Left ventricle myocardium superior (tissue), 1 donor: ENCODE data around the gene ZCCHC7. TPM values are rescaled to one million over a fixed set of nuclear protein-coding genes. Genes with fewer than 3 reads are reported as not detected.
A peak's percentile ranks its signal among the peaks of the same experiment; 100 is the strongest.
"Not testable (repeated sequence)": the region's sequence is repeated elsewhere in the genome, so short reads cannot be mapped to it uniquely, and the experiment has no call there.

ENCODE experiments used
- ATAC-seq: fragments of 200-7000 bp; cut with Tn5 transposase; one replicate; pipeline ENCODE4 v1.9.1; 2020; ENCODE audit warnings: mild to moderate bottlenecking, moderate library complexity
- DNase-seq: peaks from one replicate; pipeline ENCODE4 v3.0.0-alpha.2; 2020
- intact Hi-C: fragments of 100-400 bp; cut with micrococcal nuclease; formaldehyde crosslinking; loops from one replicate; pipeline ENCODE4 v1.11.0; 2022
- total RNA-seq: library from RNA; stranded (reverse); fragmentation: NEBNext Ultra II Directional; extraction: Animal tissue kit (Norgen Biotek cat#: 25700); gene quantifications from one replicate; pipeline ENCODE4 v1.2.1, GENCODE V29; 2021
- donor health status: DM: no; HTN: yes; CAD: no; lungs with severe emphysema.

ZCCHC7 gene
- total RNA-seq, 1 donor from 2014 or later, result 9.0 TPM

DNA sequence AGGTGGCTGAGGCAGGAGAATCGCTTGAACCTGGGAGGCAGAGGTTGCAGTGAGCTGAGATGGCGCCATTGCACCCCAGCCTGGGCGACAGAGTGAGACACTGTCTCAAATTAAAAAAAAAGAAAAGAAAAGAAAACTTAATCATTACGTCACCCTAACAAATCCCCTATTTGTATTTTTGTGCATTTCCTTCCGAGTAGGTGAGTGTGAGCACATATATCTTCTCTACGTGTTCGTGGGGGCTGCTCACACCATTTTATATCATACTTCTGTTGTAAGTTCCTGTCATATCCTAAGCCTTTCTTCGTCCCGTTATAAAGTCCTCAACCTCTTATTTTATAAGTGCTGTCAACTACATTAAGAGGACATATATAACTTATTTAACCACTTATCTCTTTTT, 260.2 kb downstream of the ZCCHC7 start:
- intact Hi-C loops, result no loop called here
- ATAC-seq (no peak), DNase-seq (no peak)

DNA sequence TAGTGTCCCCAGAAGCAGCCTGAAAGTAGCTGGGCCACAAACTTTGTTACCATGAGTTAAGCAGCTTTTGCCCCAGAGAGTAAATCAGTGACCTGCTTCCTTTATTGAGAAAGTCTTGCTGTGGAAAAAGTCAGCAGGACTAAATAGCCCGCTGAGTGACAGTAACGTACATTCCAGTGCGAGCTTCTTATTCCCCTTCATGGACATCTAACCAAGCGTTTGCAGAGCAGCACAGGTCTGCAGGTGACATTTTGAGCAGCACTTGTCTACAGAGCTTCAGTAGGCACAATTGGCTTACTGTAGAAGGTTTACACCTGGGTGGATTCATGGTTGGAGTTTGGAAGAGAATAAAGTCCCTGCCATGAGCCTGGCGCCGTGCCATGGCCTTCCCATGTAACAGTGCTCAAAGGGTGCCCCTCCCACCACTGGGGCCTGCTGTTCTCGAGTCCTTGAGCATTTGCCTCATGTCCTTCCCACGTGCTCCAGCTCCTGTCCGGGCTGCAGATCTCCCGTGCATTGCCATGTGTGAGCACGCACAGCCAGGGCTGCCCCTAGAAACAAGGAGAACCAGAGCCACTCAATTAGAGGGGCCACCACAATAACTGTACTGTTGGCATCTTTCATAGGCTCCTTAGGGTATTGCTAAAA, 260.8 kb downstream of the ZCCHC7 start:
- ATAC-seq, result no peak
- intact Hi-C loops, result no loop called here
- DNase-seq, result no peak

DNA sequence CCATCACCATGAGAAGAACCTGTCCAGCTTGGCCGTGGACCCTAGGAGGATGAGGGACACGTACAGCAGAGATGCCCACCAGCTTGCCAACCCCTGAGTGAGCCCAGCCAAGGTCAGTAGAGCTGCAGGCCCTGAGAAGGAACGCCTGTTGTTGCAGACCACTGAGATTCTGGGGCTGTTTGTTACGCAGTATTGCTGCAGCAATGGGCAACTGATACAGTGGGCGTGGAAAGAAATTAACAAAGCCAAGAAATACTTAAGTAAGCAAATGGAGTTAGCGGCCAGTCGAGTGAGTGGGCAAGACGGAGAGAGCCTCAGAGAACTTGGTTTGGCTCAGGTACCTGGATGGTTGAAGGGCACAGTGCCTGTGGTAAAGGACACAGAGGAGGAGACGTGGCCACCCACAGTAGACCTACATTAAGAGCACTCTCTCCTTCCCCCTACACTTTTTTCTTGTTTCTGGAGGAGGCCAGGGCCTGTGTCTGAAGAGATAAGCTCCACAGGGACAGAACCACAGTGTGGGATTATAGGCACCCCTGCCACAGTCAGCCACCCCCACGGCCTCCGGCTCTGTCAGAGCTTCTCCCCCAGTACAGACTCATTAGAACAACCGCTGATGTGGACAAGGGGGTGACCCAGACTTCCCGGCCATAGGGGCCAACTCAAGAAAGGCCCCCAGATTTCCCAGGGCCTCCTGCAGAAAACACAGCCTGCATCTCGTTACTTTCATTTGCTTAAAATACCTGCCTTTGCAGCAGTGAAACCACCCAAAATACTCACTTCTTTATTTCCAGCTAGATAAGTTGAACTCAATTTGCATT, 262.0 kb downstream of the ZCCHC7 start:
- intact Hi-C loops, result no loop called here
- DNase-seq, result no peak

DNA sequence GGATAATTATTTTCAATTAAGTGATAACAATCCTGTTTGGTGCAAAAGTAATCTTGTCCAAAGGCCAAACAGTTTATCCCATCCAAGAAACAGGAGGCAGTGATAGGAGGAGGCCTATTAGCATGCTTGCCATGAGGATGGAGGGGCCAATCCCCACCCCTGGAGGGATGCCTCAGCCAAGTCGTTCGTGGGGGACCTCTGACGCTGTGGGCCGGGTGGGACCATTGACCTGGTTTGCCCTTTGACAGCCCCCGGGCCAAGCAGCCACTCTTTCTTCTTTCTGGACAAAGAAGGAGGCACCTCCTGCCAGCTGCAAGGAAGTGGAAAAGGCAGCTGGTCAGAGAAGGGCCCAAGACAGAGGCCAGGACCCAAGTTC, 262.6 kb downstream of the ZCCHC7 start:
- DNase-seq (no peak), ATAC-seq (no peak)
- intact Hi-C loops, result no loop called here

More for the DNA sequence above, 262.0 kb downstream of the ZCCHC7 start:
- no peak for ATAC-seq

DNA sequence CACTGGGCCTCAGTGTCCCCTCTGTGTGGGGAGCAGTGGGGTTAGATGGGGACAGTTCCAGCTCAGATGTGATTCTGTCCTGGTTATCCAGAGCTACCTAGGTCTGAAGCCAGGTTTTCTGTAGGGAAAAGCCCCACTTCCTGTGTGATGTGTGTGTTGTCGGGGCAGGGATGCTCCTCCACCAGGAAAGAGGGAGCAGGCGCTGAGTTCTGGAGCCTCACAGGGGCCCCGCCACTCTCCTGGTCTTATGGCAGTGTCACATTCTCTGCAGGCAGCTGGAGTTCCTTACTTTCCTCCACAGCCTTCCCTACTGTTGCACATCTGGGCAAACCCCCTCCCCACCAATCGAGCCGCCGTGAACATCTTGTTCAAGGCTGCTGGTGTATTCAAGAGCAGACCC, 263.0 kb downstream of the ZCCHC7 start:
- DNase-seq (no peak), ATAC-seq (no peak)
- intact Hi-C loops, result no loop called here

DNA sequence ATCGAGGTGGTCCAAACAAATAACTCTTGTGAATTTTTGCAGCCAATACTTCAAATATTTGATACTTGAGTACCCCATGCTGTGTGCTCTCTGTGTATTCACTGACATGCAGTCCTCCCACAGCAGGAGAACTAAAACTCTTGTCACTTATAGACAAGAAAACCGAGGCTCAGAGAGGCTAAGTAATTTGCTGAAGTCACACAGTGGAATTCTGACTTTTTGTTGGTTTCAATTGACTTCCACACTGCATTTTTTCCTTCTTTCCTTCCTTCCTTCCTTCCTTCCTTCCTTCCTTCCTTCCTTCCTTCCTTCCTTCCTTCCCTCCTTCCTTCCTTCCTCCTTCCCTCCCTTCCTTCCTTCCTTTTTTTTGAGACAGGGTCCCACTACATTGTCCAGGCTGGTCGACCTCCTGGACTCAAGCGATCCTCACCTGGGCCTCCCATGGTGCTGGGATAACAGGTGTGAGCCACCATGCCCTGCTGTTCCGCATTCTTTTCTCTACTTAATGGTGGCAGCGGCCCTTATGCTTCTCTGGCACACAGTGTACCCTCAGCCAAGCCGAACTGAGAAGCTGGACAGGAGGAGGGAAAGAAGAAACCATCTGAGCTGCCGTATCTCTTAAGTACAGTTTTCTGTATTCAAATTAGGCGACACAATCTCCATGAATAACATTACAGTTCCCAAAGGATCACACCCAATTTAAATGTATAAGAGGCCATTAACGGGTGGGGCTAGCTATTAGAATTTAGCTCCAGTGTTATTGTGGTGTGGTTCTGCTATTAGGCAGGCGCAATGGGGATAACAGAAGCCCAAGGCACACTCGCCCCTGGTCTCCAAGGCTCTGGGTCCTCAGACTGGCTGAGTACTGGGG, 263.7 kb downstream of the ZCCHC7 start:
- no peak for ATAC-seq
- intact Hi-C loops, result no loop called here
- DNase-seq, result no peak

DNA sequence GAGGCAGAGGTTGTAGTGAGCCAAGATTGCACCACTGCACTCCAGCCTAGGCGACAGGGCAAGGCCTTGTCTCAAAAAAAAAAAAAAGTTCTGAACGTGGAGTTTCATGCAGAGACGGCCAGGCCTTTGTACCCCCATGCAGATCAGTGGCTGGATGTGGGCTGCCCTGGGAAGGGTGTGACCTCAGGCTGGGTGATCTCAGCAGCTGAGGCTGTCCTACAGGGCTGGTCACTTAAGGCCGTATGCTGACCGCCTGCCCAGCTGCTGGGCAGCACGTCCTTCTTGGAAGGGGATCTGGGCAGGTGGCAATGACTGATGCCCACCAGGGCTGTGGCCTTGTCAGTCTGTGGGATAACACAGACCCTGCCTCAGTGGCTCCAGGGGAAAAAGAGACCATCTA, 264.9 kb downstream of the ZCCHC7 start:
- DNase-seq (no peak), ATAC-seq (no peak)
- intact Hi-C loops, result no loop called here

DNA sequence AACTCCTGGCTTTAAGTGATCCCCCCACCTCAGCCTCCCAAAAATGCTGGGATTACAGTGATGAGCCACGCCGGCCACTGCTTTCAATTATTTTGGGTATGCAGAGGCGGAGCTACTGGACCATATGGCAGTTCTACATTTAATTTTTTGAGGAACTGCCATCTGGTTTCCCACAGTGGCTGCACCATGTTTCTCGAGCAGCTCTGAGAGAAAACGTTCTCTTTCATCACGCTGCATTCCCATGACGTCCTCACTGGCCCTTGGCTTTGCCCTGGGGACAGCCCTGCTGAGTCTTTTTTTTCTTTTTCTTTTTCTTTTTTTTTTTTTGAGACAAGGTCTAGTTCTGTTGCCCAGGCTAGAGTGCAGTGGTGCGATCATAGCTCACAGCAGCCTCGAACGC, 266.6 kb downstream of the ZCCHC7 start:
- no peak for ATAC-seq
- intact Hi-C loops, result no loop called here
- DNase-seq, result no peak

DNA sequence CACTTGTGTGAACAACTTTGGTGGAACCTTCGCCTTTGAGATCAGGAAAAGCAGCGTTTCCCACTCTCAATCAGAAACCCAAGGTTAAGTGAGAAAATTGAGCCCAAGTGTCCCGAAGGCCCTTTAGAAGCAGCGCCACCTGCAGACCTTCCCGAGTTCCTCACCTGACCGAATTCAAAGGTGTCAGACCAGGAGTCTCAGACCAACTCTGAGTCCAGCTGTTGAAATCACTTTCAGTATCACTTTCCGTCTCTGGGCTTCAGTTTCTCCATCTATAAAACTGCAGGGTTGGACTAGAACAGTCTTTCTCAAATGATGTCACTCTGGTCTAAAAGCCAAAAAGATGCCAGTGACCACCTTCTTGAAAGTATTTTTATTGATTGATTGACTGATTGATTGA, 270.4 kb downstream of the ZCCHC7 start:
- DNase-seq, result no peak
- intact Hi-C loops, result no loop called here
- no peak for ATAC-seq

DNA sequence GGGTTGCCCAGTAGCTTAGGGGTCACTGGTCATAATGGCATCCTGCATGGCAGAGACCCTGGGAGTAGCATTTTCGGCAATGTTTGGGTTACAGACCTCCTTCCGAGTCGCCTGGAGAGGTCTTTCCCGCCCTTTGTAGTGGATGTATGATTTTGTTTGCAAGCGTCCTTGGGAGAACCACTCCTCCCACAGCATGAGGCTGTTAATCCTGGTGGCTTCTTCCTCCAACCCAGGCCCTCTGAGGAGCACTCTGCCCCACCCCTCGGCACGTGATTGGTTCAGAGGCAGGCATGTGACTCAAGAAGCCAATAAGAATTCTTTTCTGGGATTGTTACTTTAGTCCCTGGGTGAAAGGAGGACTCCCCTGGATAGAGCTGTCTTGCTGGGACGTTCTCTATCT, 271.9 kb downstream of the ZCCHC7 start:
- ATAC-seq, result no peak
- no peak for DNase-seq
- intact Hi-C loops, result no loop called here

DNA sequence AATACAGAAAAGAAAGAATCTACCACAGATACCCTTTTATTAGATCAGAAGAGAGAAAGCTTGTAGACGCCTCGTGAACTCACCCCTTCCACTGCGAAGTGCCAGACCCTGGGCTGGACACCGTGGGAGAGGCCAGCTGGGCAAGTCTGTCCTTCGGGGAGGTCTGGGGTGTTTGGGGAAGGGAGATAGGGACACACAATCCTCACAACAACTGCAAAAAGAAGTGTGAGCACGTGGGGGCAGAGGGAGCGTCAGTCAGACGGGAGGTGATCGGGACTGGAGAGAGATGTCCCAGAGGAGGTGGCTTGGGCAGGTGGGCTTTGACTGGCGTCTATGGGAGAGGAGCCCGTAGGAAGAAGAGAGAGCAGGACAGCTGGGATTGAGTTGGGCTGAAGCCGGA, 274.9 kb downstream of the ZCCHC7 start:
- ATAC-seq (no peak), DNase-seq (no peak)
- intact Hi-C loops, result no loop called here

DNA sequence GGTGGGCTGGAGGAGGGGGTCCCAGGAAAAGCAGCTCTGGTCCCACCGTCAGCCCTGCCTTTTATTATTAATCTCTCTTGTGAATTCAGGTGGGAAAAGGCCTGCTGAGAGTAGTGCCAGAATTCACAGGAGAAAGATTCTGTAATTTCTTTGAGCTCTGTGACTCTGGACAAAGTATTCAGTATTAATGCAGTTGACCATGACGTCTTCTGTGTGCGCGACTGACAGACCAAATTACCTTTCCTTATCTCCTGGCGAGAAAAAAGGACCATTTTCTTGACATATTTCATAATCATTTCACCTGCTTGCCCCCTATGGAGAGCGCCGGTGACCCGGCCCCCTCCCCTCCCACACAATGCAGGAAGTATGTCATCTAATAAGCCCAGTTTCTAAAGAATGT, 275.3 kb downstream of the ZCCHC7 start:
- intact Hi-C loops, result no loop called here
- DNase-seq, result no peak
- no peak for ATAC-seq

DNA sequence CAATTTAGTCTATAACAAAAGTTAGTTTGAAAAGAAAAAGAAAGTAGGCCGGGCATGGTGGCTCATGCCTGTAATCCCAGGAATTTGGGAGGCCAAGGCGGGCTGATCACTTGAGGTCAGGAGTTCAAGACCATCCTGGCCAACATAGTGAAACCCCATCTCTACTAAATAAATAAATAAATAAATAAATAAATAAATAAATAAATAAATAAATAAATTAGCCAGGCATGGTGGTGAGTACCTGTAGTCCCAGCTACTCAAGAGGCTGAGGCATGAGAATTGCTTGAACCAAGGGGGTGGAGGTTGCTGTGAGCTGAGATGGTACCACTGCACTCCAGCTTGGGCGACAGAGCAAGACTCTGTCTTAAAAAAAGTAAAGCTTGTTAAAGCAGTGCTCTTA, 277.6 kb downstream of the ZCCHC7 start:
- ATAC-seq, intact Hi-C loops, DNase-seq: not testable (repeated sequence)

DNA sequence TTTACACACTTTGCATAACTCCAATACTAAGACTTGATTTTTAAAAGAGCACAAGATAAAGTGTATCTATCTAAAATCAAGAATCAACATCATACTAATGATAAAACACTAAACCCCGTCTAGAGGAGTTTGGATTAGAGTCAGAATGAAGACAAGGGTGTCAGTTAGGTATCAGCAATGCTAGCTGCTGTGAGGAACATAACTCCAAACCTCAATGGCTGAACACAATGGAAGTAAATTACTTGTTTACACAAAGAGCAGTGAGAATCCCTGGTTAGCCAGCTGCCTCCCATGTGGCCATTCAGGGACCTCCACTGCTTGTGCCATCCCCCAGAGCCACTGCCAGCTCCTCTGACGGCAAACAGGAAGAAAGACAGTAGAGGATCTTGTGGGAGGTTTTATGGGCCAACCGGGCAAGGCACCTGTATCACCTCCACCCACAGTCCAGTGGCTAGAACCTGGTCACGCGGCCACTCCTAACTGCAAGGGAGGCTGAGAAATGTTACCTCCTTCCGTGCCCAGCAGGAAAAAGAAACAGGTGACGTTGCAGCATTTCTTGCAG, 278.2 kb downstream of the ZCCHC7 start:
- DNase-seq (no peak), ATAC-seq (no peak)
- intact Hi-C loops, result no loop called here

DNA sequence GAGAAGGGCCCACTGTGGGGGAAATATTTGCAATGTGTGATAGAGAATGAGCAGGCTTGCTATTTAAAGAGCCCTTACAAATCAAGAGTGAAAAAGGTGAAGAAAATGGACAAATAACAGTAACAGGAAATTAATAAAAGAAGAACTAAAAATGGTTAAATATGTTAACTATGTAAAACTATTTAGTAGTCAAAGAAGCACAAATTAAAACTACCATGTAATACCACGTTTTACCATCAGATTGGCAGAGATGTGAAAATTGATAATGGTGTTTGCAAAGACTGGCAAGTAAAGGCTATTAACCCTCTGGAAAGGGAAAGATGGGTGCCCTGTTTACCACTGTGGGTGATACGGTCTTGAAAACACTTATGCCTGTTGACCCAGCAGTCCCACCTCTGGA, 279.0 kb downstream of the ZCCHC7 start:
- no peak for DNase-seq
- intact Hi-C loops, result no loop called here
- no peak for ATAC-seq

DNA sequence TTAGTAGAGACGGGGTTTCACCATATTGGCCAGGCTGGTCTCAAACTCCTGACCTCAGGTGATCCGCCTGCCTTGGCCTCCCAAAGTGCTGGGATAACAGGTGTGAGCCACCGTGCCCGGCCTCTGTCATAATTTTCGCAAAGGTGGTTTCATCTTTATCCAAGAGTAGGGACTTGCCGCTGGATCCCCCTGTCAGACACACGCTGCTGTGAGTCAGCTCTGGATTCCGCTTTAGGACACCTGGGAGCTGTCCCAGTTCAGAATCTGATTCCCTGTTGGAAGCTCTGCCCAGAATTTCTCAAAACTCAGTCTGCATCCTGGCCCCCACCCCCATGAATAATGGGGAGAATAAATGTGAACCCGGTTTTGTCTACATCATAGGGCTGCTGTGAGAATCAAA, 284.2 kb downstream of the ZCCHC7 start:
- DNase-seq, result no peak
- intact Hi-C loops, result no loop called here
- ATAC-seq, result peak; percentile 60

DNA sequence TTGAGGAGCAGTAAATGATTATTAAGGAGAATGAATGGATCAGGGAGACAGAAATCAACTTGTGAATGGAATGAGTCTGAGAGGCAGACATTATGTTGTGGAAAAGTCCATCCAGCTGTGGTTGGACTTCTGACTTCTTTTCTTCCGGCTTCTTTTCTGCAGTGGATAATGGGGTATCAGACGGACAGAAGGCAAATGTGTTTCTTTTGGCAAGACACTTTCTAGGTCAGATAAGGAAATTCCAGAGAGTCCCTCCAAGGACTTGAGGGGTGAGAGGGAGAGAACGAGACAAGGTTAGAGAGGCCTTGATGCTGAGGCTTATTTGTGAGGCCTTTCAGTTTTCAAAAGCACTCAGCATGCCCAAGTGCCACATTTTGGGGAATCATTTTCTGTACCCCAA, 285.0 kb downstream of the ZCCHC7 start:
- peak; percentile 95 for ATAC-seq
- DNase-seq, result no peak
- intact Hi-C loops, result no loop called here

DNA sequence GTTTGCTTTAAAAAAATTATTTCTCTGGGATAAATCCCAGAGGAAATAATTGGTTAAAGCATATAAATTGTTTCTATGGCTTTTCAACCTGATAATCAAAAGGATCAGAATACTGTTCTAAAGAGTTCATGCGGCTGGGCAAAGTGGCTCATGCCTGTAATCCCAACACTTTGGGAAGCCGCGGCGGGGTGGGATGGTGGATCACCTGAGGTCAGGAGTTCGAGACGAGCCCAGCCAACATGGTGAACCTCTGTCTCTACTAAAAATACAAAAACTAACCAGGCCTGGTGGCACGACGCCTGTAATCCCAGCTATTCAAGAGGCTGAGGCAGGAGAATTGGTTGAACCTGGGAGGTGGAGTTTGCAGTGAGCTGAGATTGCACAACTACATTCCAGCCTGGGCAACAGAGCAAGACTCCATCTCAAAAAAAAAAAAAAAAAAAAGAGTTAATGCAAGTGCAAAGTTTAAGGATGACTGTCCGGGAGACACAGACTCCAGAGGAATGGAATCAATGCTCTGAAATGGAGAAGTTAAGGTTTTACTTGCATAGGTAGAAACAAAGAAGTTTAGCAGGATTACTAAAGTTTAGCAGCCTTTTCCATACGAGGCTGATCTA, 285.5 kb downstream of the ZCCHC7 start:
- intact Hi-C loops, result no loop called here
- ATAC-seq (peak; percentile 48), DNase-seq (no peak)

DNA sequence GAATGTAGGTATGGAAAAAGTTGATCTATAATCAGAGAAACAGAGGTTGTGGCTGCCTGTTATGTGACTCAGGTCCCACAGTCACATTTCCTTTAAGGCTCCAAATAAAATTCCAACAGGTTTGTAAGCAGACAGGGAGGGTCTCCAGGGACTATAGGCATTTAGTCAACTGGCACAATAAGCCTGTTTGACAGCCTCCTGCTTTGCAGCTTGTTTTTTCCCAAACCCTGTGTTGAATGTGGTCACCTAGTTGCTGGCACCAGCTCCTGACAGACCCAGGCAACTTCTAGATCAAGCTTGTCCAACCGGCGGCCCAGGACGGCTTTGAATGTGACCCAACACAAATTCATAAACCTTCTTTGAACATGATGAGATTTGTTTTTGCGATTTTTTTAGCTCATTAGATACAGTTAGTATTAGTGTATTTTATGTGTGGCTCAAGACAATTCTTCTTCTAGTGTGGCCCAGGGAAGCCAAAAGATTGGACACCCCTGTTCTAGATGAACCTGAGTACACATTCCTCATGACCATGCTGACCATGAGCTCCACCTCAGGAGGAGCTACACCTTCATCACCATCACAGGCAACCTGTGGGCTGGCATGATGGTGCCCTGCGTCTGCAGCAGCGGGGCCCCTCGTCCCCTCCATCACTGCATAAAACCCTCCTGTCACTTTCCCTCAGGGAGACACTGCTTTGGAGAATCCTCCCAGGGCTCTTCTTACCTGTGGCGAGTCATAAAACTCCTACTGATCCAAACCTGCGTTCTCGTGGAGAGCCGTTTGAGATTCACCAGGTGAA, 286.4 kb downstream of the ZCCHC7 start:
- intact Hi-C loops, result no loop called here
- no peak for ATAC-seq
- DNase-seq, result no peak
